Measurements from ENCODE around the gene SERTAD4.
"Not testable (repeated sequence)": the region's sequence is repeated elsewhere in the genome, so short reads cannot be mapped to it uniquely, and the experiment has no call there.

DNA sequence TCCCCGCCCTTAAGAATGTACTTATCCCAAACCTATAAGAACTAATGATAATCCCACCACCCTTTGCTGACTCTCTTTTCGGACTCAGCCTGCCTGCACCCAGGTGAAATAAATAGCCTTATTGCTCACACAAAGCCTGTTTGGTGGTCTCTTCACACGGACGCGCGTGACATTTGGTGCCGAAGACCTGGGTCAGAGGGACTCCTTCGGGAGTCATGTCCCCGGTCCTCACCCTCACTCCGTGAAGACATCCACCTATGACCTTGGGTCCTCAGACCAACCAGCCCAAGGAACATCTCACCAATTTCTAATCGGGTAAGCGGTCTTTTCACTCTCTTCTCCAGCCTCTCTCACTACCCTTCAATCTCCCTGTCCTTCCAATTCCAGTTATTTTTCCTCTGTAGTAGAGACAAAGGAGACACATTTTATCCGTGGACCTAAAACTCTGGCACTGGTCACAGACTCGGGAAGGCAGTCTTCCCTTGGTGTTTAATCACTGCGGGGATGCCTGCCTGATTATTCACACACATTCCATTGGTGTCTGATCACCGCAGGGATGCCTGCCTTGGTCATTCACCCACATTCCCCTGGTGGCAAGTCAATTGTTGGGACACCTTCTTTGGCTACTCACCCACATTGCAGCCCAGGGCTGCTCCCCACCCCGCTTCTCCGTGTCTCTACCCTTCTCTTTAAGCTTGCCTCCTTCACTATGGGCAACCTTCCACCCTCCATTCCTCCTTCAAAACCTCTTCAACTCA, 44.6 kb upstream of the SERTAD4 start:
- TF ChIP-seq, protein P1, sequence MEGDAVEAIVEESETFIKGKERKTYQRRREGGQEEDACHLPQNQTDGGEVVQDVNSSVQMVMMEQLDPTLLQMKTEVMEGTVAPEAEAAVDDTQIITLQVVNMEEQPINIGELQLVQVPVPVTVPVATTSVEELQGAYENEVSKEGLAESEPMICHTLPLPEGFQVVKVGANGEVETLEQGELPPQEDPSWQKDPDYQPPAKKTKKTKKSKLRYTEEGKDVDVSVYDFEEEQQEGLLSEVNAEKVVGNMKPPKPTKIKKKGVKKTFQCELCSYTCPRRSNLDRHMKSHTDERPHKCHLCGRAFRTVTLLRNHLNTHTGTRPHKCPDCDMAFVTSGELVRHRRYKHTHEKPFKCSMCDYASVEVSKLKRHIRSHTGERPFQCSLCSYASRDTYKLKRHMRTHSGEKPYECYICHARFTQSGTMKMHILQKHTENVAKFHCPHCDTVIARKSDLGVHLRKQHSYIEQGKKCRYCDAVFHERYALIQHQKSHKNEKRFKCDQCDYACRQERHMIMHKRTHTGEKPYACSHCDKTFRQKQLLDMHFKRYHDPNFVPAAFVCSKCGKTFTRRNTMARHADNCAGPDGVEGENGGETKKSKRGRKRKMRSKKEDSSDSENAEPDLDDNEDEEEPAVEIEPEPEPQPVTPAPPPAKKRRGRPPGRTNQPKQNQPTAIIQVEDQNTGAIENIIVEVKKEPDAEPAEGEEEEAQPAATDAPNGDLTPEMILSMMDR (conservative IDR thresholded peaks at IDR 0.05 in 1 of 2, IDR thresholded peaks at IDR 0.05 in 1 of 2; ENCODE audit: low read depth in 1 of 2, low read length in 2 of 2) = not testable (repeated sequence)
- not testable (repeated sequence) for TF ChIP-seq EZH2 (IDR thresholded peaks at IDR 0.05; ENCODE audit: low read length, missing control alignments)
